NOMO-1 treated with DMSO at 0.1 percent for 48 hours (cell line): ENCODE measurements around the gene CACNA1C.

ENCODE experiments used
- DNase-seq: peaks from one replicate; lab custom pipeline; 2025; ENCODE audit not compliant: unreplicated experiment; lab: John Stamatoyannopoulos, UW

The CACNA1C gene

GRCh38 chr12:2607881-2608607 lies 555.3 kb downstream of the CACNA1C start:
- DNase-seq, result no peak

DNA sequence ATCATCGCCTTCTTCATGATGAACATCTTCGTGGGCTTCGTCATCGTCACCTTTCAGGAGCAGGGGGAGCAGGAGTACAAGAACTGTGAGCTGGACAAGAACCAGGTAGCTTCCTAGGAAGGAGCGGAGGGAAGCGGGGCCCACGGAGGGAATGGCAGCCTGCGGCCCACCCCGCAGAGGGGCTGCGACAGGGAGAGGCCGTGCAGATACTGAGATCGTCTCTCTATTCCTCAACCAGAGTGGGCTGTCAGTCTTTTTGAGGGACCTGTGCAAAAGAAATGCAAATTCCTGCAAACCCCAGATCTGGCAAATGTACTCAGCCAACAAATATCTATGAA lies 555.8 kb downstream of the CACNA1C start:
- DNase-seq, result no peak

GRCh38 chr12:2609020-2609419 lies 556.2 kb downstream of the CACNA1C start:
- no peak for DNase-seq

- DNase-seq, result no peak
Measured at GRCh38 chr12:2610358-2610757, 557.6 kb downstream of the CACNA1C start.

- DNase-seq, result no peak
Measured at GRCh38 chr12:2613326-2614073, 560.7 kb downstream of the CACNA1C start.

DNA sequence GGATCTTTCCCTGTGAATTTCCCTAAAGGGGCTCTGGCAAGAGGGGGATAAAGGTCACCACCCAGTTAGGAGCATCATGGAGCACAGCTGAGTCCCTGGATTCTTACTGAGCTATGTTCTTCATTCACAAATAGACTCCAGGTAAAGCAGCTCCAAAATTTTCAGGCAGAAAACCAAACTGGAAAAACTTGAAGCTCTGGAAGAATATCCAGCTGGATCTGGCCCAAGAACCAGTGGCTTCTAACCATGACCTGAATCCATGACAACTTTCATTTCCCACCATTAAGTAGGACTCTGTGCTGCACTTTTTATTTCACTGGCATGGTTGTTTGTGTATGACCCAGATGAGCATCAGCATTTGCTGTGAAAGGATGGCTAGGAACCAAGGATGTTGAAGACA lies 561.6 kb downstream of the CACNA1C start:
- DNase-seq, result no peak

GRCh38 chr12:2615665-2616402 lies 563.0 kb downstream of the CACNA1C start:
- no peak for DNase-seq

GRCh38 chr12:2616763-2617162 lies 564.0 kb downstream of the CACNA1C start:
- no peak for DNase-seq

GRCh38 chr12:2617365-2617764 lies 564.6 kb downstream of the CACNA1C start:
- no peak for DNase-seq

- no peak for DNase-seq
Measured at GRCh38 chr12:2618291-2618995, 565.7 kb downstream of the CACNA1C start.

DNA sequence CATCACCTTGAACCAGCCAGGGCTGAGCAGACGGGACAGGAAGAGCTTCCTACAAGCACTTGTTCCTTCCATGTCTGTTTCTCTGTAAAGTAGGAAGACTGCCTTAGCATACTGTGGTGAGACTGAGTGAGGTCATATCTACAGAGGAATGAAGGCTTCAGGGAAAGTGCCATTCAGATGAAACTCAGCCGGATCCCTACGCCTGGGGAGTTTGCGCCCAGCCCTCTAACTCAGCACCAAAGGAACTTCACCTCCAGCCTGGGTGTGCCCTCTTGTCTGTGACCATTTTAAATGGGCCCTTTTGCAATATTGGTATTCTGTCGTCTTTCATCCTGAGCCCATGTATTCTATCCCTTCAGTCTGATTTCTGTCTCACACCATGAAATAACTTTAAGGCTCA lies 566.3 kb downstream of the CACNA1C start:
- no peak for DNase-seq

- DNase-seq, result no peak
Measured at GRCh38 chr12:2622460-2622859, 569.7 kb downstream of the CACNA1C start.

GRCh38 chr12:2623472-2623871 lies 570.7 kb downstream of the CACNA1C start:
- no peak for DNase-seq

DNA sequence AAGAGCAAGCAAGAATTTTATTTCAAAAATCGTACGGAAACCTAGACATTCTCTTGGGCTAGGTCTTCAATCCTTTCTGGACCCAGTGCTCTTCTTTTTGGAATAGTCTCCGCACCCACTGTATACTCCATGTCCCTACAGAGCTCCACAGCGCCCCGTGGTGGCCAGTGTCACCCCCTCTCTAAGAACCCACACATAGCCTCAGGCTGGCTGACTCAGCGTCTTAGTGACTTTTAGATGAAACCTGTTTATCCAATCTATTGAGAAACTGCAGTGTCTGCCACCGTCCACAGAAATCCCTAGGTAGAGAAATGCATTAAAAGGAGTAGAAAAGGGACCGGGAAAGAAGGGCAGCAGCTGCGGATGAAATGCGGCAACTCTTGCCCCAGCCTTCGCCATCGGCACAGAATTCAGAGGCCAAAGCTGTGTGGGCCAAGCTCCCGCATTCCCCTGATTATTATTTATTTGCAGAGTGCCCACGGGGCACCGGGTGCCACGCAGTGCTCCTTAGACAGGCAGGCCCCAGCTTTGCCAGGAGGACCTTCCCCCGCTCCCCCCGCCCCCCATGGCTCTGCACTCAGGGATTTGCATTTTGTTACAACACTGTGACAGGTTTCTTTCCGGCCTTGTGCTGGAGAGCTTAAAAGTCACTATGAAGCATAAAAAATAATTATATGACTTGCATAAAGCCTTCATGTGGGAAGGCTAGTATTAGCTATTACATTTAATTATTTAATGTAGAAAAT lies 571.9 kb downstream of the CACNA1C start:
- peak; percentile 9 for DNase-seq

- no peak for DNase-seq
Measured at GRCh38 chr12:2625289-2625612, 572.5 kb downstream of the CACNA1C start.

- DNase-seq, result no peak
Measured at GRCh38 chr12:2627076-2627834, 574.5 kb downstream of the CACNA1C start.

DNA sequence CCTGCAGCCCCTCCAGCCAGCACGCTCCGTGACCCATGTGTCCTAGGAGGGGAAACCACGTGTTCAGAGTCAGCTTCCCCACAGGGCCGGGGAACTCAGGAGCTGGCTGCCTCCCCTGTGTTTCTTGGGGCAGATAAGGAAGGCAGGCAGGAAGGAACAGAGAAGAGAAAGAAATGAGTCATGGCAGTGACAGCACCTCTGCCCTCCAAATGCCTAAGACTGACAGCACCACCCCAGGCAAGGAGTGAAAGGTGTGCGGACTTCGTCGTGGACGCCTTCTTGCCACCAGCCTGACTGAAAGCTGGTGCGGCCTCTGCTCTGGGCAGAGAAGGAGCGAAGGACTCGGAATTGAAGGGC lies 575.0 kb downstream of the CACNA1C start:
- no peak for DNase-seq

DNA sequence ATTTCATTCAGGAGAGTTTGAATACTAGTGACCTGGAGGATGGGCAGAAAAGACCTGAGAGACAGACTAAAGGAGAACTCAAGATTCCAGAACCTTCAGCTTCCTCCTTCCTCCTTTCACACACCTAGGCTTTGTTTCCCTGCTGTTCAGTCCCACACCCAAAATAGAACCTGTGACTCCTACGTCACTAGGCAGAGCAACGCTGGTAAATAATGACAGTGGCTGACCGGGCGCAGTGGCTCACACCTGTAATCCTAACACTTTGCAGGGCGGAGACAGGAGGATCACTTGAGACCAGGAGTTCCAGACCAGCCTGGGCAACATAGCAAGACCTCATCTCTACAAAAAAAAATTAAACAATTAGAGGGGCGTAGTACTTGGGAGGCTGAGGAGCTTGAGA lies 575.6 kb downstream of the CACNA1C start:
- no peak for DNase-seq

- DNase-seq, result no peak
Measured at GRCh38 chr12:2629051-2629450, 576.3 kb downstream of the CACNA1C start.

GRCh38 chr12:2631653-2632350 lies 579.0 kb downstream of the CACNA1C start:
- DNase-seq, result no peak
